ENCODE measurements around the gene IGSF23.

Gene IGSF23, protein sequence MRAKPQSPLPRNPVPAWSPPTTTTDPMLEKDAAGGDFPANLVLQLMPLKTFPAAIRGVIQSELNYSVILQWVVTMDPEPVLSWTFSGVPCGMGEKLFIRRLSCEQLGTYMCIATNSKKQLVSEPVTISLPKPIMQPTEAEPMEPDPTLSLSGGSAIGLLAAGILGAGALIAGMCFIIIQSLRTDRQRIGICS

DNA sequence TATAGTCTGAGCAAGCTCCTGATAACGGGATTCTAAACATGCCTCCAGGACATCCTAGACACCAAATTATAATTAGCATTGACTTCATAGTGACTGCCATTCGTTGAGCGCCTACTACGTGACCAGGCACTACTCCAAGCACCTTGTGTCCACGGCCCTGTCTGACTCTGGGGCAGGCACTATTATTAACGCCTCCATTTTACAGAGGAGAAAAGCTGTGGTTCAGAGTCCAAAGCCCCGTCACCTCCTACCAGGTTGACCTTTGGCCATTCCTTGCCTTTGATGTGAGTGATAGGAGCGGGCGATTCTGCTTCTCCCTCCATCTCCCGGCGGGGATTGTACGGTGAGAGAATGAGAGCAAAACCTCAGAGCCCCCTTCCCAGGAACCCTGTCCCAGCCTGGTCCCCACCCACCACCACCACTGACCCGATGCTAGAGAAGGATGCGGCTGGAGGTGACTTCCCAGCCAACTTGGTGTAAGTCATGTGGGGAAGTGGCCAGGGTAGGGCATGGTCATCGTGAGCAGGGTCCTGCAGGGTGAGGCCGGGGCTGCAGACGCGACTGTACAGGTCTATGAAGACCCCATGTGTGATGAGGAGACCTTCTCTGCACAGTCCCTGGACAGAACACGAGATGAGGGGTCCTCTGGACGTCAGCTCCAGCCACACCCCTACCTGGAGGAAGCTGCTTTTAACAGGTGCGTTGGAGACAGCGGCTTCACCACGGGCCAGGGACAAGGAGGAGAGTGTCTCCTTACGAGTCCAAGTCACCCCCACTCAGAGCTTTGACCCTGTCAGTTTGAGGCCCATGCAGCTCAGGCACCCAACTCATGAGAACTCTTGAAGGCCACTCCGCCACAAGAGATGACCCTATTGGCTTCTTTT lies at the start of gene IGSF23:
IGSF23 (plus strand) TSS at position 269 of the 884 bp plus-strand sequence; CDS start at position 352, 83 bp downstream.
- DNase-seq: no peak

DNA sequence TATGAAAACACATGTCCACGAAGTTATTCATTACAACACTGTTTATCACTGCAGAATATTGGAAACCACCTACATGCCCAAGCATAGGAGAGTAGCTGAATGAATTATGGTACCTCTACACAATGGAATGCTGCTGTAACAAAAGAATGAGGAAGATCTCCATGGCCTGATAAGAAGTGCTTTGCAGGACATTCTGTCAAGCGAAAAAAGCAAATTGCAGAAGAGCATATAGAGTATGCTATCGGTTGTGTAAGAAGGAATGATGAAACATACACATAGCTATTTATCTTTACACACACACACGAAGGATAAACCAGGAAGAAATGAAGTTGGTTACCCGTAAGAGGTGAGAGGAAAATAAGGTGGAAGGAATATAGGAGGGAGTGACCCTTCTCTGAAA lies 46.4 kb upstream of the IGSF23 start:
- no peak for DNase-seq

DNA sequence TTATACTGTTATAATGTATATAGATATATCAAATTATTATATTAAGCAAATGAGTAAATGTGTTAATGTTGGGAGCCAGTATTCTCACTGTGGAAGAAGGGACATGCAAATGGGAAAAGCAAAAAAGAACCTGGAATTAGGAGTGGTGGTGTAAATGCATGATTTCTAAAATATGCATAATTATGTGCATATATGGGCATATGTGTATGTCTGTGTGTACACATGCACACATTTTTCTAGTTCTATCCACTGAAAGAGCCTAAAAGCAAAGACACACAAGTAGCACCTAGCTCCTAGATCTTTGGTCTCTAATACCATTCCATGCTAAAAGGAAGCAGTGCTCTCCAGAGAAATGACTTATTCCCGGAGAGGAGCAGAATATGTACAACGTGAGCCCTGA lies 45.6 kb upstream of the IGSF23 start:
- DNase-seq: no peak

DNA sequence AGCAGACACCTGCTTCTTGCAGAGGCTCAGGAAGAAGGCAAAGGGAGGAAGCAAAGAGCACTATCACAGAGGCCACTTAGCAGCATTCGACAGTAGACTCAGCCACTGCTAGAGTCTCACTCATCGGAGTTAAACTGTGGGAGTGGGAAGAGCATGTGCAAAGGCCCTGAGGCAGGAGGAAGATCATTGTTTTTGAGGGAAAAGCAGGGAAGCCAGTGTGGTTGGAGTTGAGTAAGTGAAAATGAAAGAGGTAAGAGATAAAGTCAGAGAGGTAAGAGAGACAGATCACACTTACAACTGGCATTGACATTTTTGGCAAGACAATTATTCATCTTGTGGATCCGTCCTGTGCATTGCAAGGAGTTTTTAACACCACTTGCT lies 42.8 kb upstream of the IGSF23 start:
- DNase-seq: no peak

GRCh38 chr19:44570984-44571684 lies 42.2 kb upstream of the IGSF23 start:
- DNase-seq: peak; percentile 22

DNA sequence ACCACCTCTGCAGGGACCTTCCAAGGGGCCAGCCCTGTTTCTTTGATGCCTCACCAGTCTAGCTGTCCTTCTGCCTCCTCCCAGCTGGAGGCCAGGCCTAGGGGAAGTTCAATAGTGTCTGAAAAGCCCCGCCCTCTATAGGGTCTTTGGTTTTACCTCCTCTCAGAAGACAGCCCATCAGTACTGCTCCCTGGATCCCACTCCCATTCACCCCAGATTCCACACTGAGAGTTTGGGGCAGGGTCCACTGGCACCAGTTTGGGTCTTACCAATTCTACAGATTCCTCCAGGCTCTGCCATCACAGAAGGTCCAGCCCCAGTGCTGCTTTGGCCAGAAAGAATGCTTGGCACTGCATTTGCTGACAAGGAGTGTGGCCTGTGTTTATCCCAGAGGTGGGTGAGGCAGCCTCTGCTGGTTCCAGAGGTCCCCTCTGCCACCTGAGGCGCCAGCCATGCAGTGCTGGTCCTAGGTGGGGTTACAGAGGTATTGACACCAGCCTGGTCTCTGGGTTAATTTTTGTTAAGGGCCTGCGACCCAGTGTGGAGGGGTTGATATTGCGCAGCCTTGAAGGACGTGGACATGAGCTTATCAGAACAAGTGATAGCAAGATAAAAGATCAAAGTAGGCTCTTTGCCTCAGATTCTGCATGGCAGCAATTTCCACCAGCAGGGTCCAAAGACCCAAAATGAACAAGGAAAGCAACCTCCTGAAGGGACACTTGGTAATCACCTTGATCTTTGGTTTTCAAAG lies 41.4 kb upstream of the IGSF23 start:
- no peak for DNase-seq

DNA sequence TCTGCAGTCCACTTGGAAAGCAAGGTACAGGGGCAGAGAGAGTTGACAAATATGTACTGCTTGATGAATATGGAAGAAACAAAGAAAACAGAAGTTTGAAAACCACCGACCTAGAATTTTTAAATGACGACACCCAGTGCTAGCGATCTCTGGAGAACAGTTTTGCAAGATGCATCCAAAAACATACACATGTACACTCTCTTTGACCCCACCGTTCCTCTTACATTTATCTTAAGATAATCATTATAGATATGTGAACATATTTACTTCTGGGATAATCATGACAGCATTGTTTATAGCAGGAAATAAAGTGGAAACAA lies 40.8 kb upstream of the IGSF23 start:
- DNase-seq: no peak

GRCh38 chr19:44573183-44573582 lies 40.2 kb upstream of the IGSF23 start:
- no peak for DNase-seq

DNA sequence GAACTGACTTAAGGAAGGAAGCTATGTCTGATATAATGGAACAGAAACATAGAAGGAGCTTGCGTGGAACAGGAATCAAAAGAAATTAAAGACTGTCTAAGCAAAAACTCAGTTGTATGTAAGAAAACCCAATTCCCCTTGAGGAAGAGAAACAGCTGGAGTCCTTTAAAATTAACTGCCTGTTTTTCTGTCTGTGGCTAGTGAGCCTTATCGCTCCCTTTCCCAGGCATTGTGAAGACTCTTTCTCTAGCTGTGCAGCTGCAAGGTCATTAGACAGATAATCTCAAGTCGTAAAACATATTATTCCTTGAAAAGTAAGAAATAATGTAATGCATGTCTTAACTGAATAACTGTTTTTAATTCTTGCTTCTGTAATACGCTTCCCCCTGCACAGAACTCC lies 39.7 kb upstream of the IGSF23 start:
- DNase-seq: no peak

GRCh38 chr19:44574186-44574950 lies 39.0 kb upstream of the IGSF23 start:
- DNase-seq: no peak

GRCh38 chr19:44575116-44575700 lies 38.2 kb upstream of the IGSF23 start:
- DNase-seq: no peak

DNA sequence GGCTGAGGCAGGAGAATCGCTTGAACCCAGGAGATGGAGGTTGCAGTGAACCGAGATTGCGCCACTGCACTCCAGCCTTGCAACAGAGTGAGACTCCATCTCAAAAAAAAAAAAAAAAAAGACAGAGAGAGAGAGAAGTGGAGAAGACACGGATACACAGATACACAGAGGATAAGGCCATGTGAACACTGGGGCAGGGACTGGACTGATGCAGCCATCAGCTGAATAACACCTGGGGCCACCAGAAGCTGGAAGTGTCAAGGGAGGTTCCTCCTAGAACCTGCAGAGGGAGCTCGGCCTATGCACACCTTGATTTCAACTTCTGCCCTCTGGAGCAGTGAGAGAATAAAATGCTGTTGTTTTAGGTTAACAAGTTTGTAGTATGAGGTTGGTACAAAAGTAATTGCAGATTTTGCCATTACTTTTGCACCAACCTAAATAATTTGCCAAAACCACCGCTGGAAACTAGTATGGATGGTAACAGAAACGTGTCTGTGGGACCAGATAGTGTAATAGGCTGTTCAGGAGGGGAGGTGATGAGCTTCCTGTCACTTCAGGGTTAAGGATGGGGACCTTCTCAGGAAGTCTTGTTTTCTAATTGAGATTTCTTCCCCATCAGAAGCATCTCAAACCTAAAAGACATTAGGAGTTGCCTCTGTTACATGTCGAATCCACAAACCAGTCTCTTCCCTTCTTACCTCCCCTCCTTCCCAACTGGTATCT lies 36.4 kb upstream of the IGSF23 start:
- peak; percentile 6 for DNase-seq

DNA sequence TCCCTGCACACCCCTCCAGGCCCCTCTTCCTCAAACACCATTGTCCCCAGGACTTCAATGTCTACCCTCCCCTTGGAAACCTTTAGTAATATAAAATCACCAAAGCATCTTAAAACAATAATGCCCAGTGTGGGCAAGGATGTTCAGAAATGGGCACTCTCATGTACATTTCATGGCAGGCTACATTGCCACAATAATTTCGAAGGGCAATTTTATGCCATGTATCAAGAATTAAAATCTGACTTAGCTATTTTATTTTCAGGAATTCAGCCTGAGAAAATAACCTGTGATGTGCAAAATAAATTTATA lies 35.8 kb upstream of the IGSF23 start:
- no peak for DNase-seq

- DNase-seq: no peak
Measured at GRCh38 chr19:44579663-44580365, 33.5 kb upstream of the IGSF23 start.

- no peak for DNase-seq
Measured at GRCh38 chr19:44580366-44580895, 32.9 kb upstream of the IGSF23 start.

GRCh38 chr19:44581288-44581687 lies 32.1 kb upstream of the IGSF23 start:
- DNase-seq: no peak

- no peak for DNase-seq
Measured at GRCh38 chr19:44582581-44583265, 30.6 kb upstream of the IGSF23 start.

- no peak for DNase-seq
Measured at GRCh38 chr19:44585371-44586133, 27.8 kb upstream of the IGSF23 start.
